Limb (tissue), 2 donors: ENCODE results near the gene PHACTR1.
A peak's percentile ranks its signal among the peaks of the same experiment; 100 is the strongest.

Source experiments
- DNase-seq, 2 donors: peaks; one replicate each; pipeline ENCODE4 v3.0.0-alpha.2; 2016; ENCODE audit errors: extremely low spot score in 2 of 2

The PHACTR1 gene

DNA sequence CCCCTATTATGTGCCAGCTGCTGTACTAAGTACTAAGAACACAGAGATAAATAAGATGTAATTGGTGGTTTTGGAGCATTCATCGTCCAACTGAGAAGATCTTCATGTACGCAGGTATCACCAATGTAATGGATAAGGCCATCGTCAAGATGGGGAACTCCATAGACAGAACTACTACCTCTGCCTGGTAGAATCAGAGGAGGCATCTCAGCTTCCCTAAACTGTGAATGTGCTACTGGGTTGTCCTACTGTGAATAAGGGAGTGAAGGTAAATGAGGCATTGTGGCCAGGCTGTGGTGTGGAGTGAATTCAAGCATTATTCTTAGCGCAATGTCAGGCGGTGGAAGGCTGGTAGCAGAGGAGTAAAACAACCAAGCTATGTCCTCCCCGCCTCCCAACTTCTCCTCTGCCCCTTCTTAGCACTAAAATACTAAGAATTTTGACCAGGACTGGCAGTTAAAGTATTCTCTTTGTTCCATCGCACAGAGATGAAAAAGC lies 543.6 kb downstream of the PHACTR1 start:
- DNase-seq: no peak

DNA sequence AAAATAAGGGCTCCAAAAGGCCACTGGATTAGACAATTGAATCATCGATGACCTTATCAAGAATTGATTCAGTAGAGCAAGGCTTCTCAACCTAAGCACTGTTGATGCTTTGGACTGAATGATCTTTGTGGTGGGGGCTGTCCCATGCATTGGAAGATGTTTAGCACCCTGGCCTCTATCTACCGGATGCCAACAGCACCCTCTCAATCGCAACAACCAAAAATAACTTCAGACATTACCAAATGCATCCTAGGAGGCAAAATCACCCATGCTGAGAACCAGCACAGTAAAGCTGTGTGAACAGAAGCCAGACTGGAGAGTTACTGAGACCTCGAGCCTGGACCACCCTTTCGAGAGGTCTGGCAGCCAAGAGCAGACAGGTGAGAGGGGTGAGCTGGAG lies 544.3 kb downstream of the PHACTR1 start:
- no peak for DNase-seq

DNA sequence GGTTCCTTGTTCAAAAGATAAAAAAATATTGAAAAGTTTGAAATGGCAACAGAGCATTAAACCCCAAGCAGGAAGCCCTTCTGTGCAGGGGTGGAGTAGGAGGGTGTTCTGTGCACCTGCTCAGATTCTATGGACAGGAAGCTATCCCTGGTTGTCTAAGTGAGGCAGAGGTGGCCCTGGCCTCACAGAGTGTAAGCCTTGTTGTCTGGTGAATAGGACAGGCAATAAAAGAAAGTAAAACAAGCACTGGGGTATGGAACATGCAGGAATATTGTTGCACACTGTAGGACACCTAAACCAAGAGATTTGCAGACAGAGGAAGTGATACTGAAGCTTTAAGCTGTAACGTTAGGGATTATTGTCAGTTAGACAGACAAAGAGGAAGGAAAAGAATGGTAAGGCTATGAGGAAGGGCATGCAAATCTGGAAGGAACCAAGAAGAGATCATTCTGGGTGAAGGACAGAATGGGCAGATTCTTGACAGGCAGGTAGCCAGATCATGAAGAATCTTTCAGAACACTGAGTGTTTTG lies 545.0 kb downstream of the PHACTR1 start:
- DNase-seq: no peak

DNA sequence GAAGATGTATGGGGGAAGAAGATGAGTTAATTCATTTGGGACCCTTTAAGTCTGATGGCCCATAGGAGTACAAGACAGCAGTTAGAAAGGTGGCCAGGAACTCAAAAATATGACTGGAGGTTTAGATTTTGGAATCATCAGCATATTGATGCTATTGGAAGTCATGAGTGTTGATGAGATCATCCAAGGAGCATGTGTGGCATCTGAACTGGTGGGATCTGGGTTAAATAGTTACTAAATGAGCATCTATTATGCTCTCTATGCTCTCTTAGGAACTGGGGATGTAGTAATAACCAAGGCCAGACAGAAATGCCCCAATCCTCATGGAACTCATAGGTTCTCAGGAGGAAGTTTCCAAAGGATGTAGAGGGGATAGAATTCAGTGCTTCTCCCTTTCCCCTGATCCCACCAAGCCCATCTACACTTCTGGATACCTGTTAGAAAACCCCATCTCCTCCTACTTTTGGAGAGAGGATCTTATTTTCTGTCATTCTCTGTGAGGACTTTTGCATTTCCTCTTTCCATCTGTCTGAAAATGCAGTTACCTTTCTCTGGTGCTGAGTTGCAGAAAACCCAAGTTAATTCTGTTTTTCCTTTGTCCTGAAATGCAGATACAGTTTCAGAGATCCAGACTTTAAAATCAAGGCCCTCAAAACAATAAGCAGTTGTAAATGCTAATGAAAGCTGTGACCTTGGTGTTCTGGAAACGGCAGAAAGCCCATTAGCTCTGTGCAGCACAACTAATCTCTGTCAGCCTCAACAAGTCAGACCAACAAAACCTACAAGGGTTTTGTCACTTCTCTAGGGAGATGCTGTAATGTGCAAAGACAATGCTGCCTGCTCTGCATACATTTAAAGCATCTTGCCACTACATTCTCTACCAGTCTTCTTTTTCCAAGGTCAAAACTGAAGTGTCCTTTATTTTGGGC lies 546.0 kb downstream of the PHACTR1 start:
- no peak for DNase-seq

DNA sequence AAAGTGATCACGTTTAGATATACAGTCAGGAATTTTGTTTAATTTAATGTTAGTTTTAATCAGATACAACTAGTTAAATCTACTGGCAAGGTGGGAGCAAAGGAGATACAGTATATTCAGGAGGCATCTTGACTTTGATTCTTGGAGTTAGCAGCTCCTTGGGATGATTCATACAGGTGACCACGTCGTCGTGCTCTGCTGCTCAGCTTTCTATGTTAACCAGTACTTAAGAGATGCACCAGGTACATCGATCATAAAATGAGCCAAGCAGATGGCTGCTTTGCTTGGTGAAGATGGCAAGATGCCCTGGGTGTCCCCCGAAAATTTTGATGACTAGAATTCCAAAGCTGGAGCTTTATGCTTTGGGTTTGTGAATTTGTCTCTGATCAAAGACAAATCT lies 547.1 kb downstream of the PHACTR1 start:
- DNase-seq: no peak

DNA sequence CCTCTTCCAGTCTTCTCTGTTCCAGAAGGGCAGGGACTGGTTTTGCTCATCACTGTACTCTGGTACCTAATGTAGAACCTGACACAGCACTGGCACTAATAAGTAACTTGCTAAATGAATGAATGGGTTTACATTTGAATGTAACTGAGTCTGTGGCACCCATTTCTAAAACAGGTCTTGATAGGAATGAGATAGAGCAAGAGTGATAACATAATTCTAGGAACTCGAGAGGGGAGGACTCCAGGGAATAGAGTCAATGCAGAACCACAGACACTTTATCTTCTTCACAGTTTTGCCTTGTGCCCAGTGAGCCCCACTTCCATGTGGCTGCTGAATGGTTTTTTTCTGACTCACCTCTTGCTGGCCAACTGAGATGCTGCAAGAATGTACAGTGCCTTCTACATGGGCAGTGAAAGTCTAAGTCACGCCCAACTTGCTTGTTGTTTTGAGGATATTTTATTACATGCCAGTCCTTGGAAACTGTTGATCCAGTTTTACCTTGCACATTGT lies 550.6 kb downstream of the PHACTR1 start:
- DNase-seq: no peak

DNA sequence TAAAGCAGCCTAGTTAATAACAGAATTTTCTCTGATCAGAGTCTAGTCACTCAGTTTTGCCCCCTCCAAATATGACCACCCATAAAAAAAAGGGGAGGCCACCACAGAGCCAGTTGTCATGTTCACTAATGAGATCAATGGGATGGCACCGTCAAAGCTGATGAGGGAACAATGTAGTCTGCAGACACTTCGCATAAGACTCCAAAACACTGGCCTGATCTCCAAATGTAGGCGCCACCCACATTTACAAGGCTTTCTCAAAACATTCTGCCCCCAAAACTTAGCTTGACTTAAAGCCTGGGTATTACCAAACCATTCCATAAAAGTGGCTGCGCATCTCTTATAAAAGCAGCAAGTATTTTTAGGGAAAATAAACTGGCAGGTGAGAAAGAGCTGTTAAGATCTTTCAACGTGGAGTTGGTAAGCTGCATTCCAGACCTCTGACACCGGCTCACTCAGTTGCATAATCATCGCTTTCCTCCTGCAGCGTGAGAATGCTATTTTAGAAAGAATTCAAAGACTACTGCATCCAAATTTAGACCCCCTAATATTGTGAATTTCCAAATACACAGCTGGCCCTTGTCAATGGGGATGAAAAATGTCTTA lies 552.4 kb downstream of the PHACTR1 start:
- no peak for DNase-seq

DNA sequence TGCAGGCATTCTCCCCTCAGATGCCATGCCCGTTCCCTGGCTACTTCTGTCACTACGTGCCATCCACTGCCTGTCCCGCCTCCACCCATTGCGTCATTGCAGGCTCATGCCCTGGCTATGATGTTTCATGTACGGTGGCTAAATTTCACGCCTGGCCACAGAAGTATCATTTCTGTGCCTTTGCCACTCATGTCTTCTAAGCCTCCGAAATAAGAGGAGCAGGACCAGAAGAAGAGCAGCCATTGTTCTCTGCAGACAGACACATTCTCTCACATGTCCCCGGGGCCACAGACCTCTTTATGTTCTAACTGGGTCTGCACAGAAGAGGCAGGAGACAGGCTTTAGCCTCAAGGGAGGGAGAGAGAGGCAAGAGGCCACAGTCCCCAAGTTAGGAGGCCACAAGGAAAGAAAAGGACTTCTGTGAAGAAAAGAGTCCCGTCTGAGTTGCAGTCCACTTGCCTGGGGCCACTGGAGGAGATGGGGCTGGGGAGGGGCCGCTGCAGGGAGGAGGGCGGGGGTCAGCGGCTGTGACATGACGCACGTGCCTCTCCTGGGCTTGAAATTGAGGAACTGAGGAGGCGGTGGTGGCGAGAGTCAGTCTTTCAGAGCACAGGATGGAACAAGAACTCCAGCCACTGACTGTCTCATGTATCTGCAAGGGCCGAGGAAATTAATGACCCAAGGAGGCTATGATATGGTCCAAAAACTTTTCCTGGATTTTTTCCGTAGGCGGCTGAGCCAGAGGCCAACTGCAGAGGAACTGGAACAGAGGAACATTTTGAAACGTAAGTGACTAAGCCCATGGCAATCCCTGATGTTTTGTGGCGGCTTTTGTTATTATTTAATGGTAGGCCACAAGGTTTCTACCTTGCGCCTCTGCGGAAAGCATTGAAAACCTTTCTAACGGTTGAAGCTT lies 555.8 kb downstream of the PHACTR1 start:
- DNase-seq: no peak

DNA sequence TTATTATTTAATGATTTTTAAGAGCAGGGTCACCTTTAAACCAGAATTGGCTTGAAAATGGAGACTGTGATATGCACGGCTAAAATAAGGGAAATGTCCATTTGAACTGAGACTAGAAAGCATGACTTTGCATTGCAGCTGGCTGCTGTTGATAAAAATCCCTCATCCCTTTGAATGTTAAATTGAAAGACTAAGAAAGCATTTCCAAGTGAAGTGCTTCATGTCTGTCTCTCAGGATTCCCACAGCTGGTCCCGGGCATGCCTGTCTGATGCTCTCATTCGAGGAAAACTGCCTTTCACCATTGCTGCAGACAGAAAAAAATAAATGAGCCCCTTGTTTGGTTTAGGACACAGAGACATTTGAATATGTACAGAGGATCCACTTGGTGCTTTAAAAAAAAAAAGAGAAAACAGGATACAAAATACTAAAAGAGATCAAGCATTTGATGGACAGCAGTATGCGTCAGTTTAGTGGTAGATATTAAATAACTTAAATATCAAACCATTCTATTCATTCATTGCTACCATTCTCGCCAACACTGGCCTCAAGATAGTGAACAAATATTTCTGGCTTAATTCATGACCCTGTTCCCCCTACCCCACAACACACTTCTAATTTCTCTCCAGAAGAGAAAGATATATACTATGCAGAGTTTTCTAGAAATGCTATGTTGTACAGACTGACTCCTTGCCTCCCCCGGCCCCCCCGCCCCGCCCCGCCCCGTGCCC lies 556.8 kb downstream of the PHACTR1 start:
- no peak for DNase-seq

DNA sequence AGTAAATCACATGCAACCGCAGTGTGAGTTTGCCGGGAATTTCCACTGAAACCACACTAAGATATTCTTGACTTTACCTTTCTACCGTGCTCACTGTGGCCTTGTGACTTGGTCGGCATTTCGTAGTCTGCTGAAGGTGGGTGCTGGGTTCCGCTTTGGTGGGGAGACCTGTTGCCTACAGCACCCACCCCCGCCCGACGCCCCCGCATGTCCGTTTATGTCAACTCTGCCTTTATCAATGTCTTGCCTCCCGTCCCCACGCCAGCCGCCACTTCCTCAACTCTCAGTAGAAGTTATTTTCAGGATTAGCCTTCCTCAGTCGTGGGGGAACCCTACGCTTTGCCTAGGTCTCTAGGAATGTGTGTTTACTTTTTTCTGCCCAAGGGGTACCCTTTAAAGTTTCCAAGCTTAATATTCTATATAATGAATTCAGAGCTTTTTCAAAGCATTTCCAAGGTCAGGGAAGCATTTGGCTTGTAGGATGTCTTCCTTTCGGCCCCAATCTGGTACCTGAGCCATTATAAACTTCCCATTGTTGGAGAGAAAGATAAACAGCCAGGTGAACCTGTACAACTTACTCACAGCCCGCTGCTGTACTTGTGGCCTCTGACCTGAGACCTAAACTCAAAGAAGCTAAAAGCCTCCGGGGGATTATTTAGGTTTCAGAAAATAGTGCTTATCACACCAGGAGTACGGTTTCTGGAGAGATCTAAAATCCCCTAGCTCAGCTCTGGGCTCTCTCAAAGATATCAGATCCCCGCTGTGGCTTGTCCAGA lies 557.6 kb downstream of the PHACTR1 start:
- no peak for DNase-seq

DNA sequence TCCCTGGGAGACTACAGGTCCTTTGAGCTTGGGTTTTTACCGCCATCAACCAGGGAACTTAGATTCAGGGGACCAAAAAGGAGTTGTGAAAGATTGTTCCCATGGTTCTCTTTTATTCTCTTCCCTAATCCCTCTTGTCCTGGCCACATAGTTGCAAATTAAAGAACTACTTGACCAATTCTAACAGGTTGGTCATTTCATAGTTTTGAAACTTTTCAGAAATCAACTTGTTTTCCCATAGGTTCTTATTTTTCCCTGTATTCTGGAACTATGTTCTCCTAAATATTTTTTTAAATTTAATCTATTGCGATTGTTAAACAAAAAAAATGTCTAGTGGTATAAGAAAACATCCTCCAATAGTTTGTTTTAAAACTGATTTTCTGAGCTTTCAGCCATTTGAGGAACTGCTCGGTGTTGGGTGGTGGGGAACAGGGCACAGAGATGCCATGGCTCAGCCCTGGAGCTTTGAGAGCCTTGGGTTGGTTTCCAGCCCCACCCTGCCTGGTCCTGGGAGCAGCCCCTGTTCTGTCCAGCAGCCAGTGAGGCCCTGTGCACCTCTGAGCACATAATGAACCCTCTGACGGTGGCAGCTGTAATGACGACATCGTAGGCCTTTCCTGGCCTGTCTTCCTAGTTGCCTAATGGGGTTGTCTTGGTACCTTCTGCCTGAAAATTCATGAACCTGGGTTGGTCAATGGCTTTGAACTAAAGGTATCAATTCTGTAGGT lies 558.3 kb downstream of the PHACTR1 start:
- no peak for DNase-seq

DNA sequence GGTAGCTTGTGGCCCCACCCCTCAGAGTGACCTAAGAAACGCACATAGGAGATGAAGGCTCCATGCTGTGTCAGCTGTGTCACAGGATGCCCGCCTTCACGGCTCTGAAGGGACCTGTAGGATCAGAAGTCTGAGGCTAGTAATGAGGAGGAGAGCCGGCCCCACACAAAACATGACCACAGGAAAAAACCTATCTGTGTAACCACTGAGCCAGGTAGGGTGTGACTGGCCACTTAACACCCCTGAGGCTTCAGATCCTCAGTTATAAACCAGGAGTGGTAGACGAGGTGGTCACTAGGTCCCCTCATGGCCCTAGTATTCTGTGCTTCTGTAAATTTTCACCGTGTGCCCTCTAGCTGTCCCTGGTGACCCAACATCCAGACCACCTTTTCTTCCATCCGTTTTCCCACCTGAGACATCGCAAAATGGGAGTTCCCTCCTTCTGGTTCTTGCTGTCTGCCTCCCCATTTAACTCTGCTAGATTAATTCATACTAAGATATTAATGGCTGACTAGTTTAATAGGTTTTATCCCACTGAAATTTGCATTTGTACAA lies 558.9 kb downstream of the PHACTR1 start:
- no peak for DNase-seq

DNA sequence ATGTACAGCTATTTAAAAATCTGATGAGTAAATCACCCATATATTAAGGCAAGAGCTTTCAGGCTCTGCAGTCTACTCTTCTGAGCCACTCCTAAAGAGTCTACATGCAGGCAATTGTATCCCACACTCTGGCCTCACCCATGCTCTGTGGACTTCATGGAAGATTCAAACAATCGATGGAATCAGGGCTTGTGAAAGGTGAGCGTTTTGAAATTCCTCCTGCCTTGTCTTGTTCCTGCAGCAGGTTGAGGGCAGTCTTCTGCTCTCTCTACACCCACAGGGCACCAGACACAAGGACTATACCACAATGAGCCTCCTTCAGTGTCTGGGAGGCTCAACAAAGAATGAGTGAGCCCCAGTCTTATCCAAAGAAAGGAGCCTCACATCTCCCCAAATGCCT lies 560.7 kb downstream of the PHACTR1 start:
- DNase-seq: no peak

DNA sequence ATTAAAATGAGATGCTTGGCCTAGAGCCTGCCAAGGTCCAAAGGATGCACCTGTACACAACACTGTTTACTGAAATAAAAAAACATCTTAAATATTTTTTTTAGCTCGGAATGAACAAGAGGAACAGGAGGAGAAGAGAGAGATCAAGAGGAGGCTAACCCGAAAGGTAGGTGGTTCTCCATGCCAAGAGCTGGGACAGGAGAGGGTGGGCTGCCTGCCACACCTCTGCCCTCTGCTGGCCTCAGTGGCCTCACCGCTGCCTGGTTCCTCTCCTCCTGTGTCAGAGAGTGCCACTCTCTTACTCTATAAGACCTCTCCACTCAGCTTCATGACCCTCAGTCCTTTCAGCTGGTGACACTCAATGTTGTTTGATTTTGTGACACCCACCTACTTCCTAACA lies 561.6 kb downstream of the PHACTR1 start:
- DNase-seq: no peak

DNA sequence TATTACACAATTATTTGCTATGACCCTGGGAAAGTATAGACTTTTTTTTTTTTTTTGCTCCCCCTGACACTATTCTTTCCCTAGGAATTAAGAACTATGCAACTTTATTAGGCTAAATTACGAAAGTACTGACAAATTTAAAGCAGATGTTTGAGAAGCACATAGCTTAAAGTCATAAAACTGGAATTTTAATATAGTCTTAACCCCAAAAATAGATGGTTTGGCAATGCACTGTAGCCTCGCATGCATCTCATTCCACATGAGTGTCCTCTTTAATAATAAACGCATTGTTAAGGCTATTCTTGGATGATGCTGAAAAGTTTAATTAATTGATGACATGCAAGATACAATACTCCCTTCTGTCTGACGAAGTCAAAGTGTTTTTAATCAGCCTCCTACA lies 562.4 kb downstream of the PHACTR1 start:
- peak in 1 of 2 donors; percentile 30 for DNase-seq

DNA sequence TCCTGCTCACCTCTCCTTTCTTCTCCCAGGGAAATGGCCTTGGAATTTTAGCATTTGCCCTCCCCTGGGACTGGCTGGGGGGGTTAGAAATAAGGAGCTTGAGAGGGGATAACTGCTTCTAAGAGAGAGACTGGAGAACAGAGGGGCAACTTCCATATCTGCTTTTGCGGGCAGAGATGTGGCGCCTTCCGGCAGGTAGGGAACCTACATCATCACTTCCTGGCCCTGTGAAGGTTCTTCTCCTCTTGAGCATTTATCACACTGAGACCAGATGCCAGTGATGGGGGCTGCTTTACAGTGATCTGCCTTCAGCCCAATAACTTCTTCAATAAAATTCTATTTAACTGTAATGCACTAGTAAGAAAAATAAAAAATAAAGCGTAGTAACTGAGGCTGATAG lies 563.7 kb downstream of the PHACTR1 start:
- DNase-seq: no peak

DNA sequence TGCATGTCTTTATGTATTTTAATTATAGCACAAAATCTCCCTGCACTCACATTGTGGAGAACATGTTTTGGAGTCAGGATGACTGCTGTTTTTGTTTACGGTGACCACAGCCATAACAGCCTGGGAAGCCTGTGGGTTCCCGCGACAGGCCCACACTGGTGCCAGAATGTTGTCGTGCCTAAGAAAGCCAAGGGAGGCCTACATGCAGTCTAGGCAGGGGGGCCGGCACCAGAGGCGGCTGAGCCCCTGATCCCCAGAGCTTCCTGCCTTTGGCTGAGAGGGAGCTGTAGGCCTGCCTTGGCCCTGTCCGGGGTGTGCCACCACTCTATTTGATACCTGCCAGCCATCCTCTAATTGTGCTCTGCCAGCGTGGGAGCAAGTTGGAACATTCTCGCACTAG lies 565.1 kb downstream of the PHACTR1 start:
- DNase-seq: no peak

DNA sequence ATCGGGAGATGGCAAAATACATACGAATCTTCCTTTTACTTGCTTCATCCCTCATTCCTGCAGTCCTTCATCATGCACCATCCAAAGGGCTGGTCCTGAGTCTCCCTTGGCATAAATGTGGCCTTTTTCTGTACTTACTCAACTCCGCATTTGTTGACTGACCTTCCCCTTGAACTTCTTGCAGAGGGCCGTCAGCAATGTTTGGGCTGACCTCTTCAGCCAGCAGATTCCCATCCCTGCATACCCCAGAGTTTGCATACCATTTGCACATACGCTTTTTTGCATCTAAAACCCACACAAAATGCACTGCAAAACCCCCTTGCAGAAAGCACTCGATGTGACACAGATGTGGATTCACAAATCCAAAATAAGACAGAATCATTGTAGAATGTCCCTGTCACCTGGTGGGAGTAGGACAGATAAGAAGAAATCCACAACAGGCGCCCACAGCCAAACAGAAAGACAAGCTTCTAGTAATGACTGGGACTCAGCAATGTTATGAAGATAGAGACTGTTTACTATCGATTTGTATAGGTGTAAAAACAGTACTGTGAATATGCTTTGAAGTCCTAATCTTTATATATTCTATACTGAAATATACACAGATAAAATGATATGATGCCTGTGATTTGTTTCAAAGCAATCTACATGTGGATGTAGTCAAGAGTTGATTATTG lies 566.0 kb downstream of the PHACTR1 start:
- DNase-seq: no peak
